GM19239 (cell line): ENCODE data around the gene SLC38A6.

ENCODE experiments used
- DNase-seq: peaks from one replicate; pipeline ENCODE4 v3.0.0; 2011; ENCODE audit warnings: low spot score; ENCODE audit not compliant: insufficient read length
- FAIRE-seq: peaks from 2 replicates; lab custom pipeline; 2011; peaks lifted over from hg19 to GRCh38; lab: Jason Lieb, UNC

SLC38A6 gene

DNA sequence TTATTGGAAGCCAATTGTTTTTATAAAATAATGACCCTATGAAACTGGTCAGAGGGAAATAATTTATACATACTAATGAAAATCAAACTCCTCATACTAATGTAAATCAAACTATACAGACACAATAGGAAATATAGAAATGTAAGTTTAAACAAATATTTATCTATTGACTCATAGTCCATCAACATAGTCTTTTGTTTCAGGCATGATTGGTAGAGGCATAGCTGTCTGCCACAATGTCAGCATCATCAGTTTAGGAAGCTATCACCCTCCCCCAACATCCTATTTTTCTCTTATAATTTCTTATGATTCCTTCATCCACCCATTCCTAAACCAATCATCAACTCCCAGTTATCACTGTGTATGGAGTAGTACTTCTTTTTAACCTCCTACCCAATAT lies 117.7 kb downstream of the SLC38A6 start:
- FAIRE-seq (no peak), DNase-seq (no peak)

GRCh38 chr14:61099216-61099835 lies 118.3 kb downstream of the SLC38A6 start:
- FAIRE-seq (no peak), DNase-seq (no peak)

GRCh38 chr14:61101803-61102548 lies 120.9 kb downstream of the SLC38A6 start:
- DNase-seq (no peak), FAIRE-seq (no peak)
